SU-DHL-6 (cell line): Measurements from ENCODE around the gene ECHDC3.

Experiments used
- EZH2phosphoT487 ChIP-seq: fragments of 200-600 bp; sonication (generic), shearing (Covaris generic); conservative IDR thresholded peaks from 2 replicates; pipeline ENCODE4 v1.6.1; 2018; ENCODE audit warnings: mild to moderate bottlenecking, antibody characterized with exemption, low read length, moderate library complexity, mixed read lengths
- TF ChIP-seq, protein P1 (sequence below): fragments of 200-600 bp; sonication (generic); IDR thresholded peaks from one replicate; pipeline ENCODE4 v1.5.1; 2017; ENCODE audit warnings: antibody characterized with exemption, mild to moderate bottlenecking, low read length, moderate library complexity; ENCODE audit not compliant: insufficient read depth, poor library complexity, severe bottlenecking

DNA sequence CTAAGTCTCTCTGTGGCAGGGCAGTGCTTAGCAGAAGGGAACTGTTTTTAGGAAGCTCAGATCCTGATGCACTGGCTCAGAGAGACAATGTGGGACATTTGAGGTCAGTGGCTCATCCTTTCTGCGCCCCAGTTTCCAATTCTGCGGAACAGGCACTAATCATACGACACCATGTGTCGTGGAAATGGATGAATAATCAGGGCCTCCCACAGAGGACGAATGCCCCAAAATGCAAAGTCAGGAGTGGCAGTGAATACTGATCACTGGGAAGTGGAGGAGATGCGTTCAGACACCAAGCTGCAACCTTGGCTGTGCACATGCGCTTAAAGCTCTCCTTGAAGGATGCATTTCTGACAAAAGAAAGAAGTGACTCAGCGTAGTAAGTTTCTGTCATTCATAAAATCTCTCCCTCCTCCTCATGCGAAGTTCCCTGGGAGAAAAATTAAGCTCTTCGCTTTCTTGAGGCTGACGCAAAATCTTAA is 21.9 kb upstream of the ECHDC3 start:
- TF ChIP-seq, protein P1, sequence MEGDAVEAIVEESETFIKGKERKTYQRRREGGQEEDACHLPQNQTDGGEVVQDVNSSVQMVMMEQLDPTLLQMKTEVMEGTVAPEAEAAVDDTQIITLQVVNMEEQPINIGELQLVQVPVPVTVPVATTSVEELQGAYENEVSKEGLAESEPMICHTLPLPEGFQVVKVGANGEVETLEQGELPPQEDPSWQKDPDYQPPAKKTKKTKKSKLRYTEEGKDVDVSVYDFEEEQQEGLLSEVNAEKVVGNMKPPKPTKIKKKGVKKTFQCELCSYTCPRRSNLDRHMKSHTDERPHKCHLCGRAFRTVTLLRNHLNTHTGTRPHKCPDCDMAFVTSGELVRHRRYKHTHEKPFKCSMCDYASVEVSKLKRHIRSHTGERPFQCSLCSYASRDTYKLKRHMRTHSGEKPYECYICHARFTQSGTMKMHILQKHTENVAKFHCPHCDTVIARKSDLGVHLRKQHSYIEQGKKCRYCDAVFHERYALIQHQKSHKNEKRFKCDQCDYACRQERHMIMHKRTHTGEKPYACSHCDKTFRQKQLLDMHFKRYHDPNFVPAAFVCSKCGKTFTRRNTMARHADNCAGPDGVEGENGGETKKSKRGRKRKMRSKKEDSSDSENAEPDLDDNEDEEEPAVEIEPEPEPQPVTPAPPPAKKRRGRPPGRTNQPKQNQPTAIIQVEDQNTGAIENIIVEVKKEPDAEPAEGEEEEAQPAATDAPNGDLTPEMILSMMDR = no peak
- TF ChIP-seq EZH2phosphoT487 = no peak
